GM18519 (cell line): ENCODE results near the gene PTCD1.

Source experiments
- ATAC-seq: cut with Tn5 transposase; IDR thresholded peaks from one replicate; pipeline ENCODE4 v1.9.1; 2021; ENCODE audit warnings: mild to moderate bottlenecking, moderate library complexity; ENCODE audit not compliant: unreplicated experiment, low FRiP score

The PTCD1 gene, protein sequence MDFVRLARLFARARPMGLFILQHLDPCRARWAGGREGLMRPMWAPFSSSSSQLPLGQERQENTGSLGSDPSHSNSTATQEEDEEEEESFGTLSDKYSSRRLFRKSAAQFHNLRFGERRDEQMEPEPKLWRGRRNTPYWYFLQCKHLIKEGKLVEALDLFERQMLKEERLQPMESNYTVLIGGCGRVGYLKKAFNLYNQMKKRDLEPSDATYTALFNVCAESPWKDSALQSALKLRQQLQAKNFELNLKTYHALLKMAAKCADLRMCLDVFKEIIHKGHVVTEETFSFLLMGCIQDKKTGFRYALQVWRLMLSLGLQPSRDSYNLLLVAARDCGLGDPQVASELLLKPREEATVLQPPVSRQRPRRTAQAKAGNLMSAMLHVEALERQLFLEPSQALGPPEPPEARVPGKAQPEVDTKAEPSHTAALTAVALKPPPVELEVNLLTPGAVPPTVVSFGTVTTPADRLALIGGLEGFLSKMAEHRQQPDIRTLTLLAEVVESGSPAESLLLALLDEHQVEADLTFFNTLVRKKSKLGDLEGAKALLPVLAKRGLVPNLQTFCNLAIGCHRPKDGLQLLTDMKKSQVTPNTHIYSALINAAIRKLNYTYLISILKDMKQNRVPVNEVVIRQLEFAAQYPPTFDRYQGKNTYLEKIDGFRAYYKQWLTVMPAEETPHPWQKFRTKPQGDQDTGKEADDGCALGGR

GRCh38 chr7:99438573-99439480 lies at the start of gene PTCD1, which contains the start of gene CPSF4:
PTCD1 (minus strand) TSS chr7:99438798; CDS start chr7:99435242, 3,556 bp downstream.
CPSF4 (plus strand) TSS chr7:99438943; CDS start chr7:99439083, 140 bp downstream.
- ATAC-seq, result peak; percentile 86

DNA sequence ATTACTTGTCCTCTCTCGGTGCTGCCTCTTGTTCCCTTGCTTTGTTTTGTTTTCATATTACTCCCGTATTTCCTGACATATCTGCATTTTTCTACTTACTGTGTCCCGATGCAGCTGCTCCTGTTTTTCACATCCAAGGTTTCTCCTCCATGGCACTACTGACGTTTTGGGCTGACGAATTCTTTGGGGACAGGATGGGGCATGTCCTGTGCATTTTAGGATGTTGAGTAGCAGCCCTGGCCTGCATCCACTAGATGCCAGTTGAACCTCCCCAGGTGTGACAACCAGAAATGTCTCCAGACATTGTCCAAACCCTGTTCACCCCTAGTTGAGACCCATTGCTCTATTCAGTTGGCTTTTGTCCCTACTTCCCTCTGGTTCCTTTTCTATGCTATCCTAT lies 46.5 kb upstream of the PTCD1 start:
- ATAC-seq, result no peak

DNA sequence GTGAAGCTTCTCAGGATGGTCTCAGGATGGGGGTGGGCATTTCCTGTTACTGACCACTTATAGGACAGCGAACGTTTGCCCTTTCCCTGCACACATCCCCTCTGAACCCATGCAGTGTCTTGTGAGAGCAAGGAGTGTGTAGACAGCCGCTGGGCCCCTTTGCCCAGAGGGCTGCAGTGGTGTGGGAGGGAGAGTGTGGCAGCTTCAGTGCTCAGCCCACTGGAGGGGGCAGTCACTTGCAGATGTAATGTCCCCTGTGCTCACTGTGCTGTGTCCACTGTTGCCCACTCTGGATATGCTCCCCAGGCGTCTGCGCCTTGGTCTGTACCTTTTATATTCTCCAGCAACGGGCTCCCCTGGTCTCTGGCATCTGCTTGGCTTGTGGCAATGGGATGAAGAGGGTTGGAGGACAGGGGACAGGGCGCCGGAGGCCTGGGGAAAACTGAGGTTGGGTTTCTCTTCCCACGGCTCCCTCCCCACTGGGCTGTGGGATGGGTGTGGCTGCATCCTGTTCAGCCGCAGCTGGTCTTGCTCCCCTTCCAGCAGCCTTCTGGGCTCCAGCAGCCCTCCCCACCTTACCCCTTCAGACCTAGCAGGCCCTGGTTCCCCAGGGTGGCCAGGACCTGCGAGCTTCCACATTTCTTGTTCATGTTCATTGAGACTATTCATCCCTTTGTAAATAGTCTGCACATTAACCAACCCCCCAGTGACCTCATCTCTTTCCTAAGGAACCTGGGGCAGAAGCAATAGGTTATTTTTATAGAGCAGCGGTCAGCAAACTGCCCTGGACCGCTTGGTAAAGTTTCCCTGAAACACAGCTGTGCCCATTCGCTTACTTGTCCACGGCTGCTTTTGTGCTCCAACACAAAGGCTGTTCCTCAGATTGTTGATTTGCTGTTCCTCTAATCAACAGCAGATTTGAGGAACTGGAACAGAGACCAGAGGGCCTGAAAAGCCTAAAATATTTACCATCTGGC lies 40.2 kb upstream of the PTCD1 start:
- ATAC-seq, result no peak

DNA sequence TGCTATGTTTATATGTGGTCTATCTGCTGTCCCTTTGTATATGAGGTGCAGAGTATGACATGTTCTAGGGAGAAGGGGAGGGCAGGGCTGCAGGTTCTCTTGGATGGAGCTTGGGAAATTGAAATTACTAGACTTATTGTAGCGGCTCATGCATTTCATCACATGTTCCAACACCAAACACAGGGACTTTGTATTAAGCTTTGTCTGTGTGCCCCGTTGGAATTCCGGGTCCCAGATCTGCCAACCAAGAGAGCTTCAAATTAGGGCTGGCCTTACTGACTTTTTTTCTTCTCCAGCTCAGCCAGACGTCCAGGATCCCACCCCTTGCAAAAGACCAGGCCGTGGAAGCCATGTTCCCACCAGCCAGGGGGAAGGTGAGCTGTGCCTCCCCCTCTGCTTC lies 37.5 kb upstream of the PTCD1 start:
- ATAC-seq, result no peak

GRCh38 chr7:99473315-99473596 lies 34.7 kb upstream of the PTCD1 start:
- ATAC-seq, result no peak

DNA sequence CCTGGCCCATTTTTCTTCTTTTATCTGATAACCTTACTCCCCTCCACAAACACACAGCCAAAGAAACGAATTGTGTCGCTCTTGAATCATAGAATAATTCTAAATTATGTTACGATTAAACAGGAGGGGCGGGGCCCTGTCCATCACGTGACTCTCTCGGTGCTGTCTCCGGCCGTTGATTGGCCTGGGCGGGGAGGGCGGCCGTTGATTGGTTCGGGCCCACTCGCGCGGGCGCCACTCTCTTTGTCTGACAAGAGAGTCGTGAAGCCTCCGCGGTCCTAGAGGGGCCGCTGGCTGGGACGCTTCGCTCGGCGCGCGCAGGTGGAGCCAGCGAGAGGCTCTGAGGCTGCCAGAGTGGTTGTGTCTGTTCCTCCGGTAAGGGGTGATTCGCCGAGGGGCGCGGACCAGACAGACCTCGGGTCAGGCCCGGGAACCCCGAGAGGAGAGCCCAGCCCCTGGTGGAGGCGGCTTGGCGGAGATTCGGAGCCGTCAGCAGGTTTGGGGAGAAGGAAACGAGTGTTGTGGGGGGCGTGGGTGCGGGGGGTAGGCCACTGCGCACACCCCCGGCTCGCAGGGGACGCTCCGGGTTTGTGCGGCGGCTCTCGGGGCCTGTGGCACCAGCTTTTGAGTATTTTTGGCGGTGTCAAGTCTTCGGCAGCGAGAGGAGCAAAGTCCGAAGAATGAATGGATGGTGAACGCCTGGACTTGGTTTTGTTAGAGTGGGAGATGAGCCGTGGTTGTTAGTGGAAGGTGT lies 34.1 kb upstream of the PTCD1 start, which contains the start of gene ZNF789:
TSS of gene ZNF789 (plus strand) at position 330 of the 754 bp plus-strand sequence. CDS start 3,567 bp downstream, outside the sequence.
- ATAC-seq, result peak; percentile 83

DNA sequence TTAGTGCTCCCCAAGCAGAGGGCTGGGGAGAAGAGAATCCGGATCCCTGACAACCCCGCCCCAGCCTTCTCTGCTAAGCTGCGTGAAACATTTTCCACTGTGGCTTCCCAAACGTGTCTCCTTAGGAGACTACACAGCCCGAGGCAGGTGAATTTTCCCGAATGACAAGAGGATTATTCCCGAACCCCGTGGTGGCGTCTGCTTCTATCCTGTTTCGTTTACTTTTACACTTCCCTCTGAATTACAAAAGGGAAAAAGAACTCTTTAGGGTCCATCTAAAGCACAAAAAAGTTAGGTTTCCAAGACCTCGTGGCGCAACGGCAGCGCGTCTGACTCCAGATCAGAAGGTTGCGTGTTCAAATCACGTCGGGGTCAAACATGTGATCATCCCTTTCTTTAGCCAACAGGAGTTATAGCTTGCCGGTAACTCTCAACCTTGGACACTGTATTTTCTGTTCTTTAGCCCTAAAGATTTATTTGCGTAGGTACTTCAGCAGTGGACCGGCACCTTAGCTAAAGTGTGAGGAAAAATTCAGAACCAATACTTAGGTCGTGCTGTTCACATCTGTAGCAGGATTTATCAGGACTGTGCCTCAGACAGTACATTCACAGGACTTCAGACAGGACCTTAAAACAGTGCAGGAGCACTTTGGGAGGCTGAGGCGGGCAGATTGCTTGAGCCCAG lies 30.9 kb upstream of the PTCD1 start:
- ATAC-seq, result no peak

- no peak for ATAC-seq
Measured at GRCh38 chr7:99468336-99468918, 29.8 kb upstream of the PTCD1 start.

DNA sequence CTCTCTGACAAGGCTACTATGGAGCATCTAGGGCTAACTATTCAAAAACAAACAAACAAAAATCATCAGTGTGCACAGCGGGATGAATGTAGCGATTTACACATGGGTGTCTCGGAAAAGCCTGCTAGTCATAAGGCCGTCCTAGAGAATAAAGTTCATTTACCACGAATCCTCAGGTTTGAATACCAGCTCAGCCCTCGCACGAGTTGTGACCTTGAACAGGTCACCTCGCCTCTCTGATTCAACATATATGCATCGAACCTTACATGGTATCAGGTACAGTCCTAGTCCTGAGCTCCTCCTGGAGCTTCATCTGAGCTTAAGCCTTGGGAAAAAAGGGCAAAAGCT lies 26.8 kb upstream of the PTCD1 start:
- no peak for ATAC-seq

GRCh38 chr7:99461221-99461620 lies 22.6 kb upstream of the PTCD1 start:
- ATAC-seq, result no peak

GRCh38 chr7:99460651-99461050 lies 22.1 kb upstream of the PTCD1 start:
- no peak for ATAC-seq

DNA sequence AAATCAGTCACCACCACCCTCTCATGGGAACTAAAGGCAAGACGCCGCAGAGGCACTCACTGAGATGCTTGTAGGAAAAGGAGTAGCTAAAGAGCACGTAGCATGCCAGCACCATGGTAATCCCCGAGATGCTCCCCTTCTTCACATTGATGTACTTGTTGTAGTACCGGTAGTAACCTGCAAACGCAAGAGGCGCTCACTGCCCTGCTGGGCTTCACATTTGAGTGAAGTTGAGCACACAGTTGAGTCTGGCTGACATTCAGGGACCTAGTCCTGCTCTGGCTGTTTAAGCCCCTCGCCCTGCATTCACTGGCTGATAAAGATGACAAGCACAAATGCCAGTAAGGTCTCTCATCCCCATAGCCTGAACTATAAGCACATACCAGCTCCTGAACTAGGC lies 20.5 kb upstream of the PTCD1 start:
- ATAC-seq, result no peak

DNA sequence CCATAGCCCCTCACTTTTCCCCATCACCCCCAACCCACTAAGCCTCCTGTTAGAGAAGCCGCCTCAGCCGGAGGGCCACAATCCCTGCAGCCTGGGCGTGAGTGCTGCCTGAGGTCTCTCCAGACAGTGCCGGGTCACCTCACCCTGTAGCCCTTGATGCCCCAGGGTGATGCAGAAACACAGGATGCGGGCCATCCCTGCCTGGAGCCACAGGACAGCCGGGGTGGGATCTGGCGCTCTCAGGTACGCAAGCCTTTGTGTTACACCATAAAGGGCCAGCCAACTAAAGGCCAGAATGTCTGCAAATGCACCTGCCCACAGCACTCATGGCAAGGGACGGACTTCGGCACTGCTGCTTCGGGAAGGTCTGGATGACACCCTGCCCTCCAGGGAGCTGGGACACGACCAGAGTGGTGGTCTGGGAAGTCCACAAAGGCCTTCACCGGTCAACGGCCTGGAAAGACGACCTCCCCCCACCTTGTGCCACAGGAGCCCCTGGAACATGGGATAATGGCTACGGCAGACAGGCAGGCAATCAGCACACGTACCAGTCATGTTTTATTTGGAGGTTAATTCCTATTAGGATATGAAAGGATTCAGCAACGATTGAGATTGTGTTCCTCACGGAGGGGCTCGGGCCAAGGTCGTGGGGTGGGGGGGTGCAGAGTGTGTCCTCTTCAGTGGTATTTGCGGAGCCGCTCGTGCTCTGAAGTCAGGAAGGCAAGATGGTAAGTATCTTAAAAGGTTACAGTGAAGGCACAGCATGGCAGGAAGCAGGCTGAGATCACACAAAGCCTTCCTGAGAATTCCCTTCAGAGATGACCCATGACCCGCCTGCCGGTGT lies 19.3 kb upstream of the PTCD1 start:
- no peak for ATAC-seq

DNA sequence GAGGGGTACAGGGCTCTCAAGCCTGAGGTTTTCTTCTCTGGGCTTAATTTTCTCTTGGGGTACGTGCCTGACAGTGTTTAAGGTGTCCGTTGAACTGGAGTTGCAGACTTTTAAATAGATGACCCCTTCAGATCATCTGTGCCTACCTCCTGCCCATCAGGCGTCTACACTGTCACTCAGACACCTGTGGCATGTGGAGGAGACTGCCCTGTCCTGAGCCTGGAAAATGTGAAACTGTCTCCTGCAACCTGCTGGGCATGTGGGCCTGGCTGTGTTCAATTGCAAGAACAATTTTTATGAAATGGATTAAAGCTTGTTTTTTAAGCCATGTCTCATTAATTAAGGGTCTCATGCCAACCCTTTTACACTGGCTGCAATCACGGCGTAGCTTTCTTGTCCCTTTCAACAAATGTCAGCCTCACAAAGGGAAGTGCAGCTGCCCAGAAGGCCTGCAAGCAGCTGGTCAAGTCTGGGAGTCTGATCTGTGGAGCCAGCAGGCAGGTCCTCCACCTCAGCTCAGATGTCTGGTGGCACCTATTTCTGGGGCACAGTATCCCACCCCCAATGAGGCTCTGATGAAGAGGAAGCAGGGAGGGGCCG lies 18.6 kb upstream of the PTCD1 start:
- ATAC-seq, result no peak

DNA sequence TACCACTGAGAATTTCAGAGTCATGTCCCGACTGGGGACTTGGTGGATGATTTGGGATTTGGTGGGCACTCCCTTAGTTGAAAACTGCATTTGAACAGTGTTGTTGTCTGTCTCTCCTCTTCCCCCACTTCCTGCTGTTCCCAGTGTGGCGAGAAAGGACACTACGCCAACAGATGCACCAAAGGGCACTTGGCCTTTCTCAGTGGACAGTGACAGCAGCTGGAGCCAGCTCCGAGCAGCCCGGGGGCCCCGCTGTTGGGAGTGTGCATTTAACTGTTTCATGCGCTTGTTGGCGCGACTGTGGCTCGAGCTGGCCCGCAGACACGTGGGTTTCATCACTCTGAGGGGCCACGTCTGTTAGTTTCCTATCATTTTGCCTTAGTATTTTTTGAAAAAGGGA lies 17.7 kb upstream of the PTCD1 start:
- ATAC-seq, result no peak

DNA sequence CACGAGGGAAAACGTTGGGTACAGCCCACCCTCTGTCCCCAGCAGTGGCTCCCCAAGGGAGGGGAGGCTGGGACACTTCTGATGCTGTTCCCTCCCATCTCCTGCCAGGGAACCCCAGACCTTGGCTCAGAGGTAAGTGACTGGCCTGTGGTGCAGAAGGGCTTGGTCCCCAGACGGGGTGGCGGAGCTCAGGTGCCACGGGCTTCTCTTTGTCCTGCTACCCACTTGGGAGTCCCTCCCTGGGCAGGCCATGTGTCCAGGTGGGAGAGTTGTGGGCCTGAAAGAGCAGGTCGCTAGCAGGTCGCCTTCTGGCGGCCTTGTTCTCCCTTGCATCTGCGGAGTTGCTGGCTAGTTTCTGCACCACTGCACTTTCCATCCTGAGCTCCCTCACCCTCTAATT lies 17.3 kb upstream of the PTCD1 start:
- ATAC-seq, result no peak

- ATAC-seq, result no peak
Measured at GRCh38 chr7:99453105-99453504, 14.5 kb upstream of the PTCD1 start.
